K562 (cell line): ENCODE results near the gene DPY19L3. TPM values are rescaled to one million over a fixed set of nuclear protein-coding genes. Genes with fewer than 3 reads are reported as not detected.

Experiments
- ATAC-seq: fragments of 200-7000 bp; cut with Tn5 transposase; 3 replicates; pipeline ENCODE4 v1.9.1; 2020; ENCODE audit warnings: moderate library complexity
- BruUV-seq: library from RNA; stranded (reverse); fragments of 400-500 nt; replicated peaks from 2 replicates; lab custom pipeline; 2021; lab: Mats Ljungman, UMichigan
- CTCF ChIA-PET: fragments of 300-600 bp; formaldehyde crosslinking; extraction: SDS; loops from one replicate; lab custom pipeline; 2021; ENCODE audit warnings: low intra/inter-chr PET ratio; lab: Yijun Ruan, JAX
- POLR2A ChIA-PET: fragments of 300-600, 350-650 bp; sonication (Branson Sonifier 250); formaldehyde crosslinking; extraction: SDS; loops from one replicate; lab custom pipeline; 2021; ENCODE audit warnings: antibody characterized with exemption, inconsistent platforms; lab: Yijun Ruan, JAX
- DNase-seq, 4 experiments: peaks; one replicate each; pipeline versions ENCODE4 v3.0.0 to v3.0.0-alpha.2; 2011 to 2018; ENCODE audit warnings: low spot score in 3 of 4, mixed read lengths in 3 of 4; ENCODE audit errors: extremely low read depth in 1 of 4
- FAIRE-seq: peaks from 2 replicates; lab custom pipeline; 2011; peaks lifted over from hg19 to GRCh38; lab: Jason Lieb, UNC
- H2AFZ ChIP-seq: 2 replicates; pipeline ENCODE4 v1.6.0; 2011; ENCODE audit warnings: low read depth, low read length, control low read depth, inconsistent platforms
- H3K27ac ChIP-seq: fragments of 200-600 bp; 3 replicates; pipeline ENCODE4 v1.8.0; 2011; ENCODE audit warnings: low read depth, mild to moderate bottlenecking, control low read depth, inconsistent platforms, low read length, moderate library complexity, mixed read lengths; ENCODE audit errors: extremely low read depth
- H3K27me3 ChIP-seq, 2 experiments: fragments of 300-600 bp in 1 of 2; 2 replicates in 1 of 2; 3 replicates in 1 of 2; pipeline versions ENCODE4 v1.6.0 to v1.8.0; 2011; ENCODE audit warnings: inconsistent platforms in 2 of 2, low read length in 2 of 2, mild to moderate bottlenecking in 1 of 2, mixed read lengths in 1 of 2, moderate library complexity in 1 of 2; ENCODE audit not compliant: control insufficient read depth in 2 of 2, insufficient read depth in 2 of 2
- H3K36me3 ChIP-seq: fragments of 300-600 bp; 3 replicates; pipeline ENCODE4 v1.8.0; 2011; ENCODE audit warnings: mild to moderate bottlenecking, low read length, inconsistent platforms; ENCODE audit not compliant: control insufficient read depth, insufficient read depth
- H3K4me1 ChIP-seq, 2 experiments: fragments of 200-600 bp in 1 of 2; replicated peaks in 1 of 2; 2 replicates in 1 of 2; 3 replicates in 1 of 2; pipeline versions ENCODE4 v1.5.1 to v1.8.0; 2011; ENCODE audit warnings: inconsistent platforms in 2 of 2, low read length in 2 of 2, mild to moderate bottlenecking in 1 of 2, mixed read lengths in 1 of 2, moderate library complexity in 1 of 2; ENCODE audit not compliant: control insufficient read depth in 2 of 2, insufficient read depth in 2 of 2
- H3K4me2 ChIP-seq: 2 replicates; pipeline ENCODE4 v1.6.1; 2011; ENCODE audit warnings: low read length, control low read depth, inconsistent platforms, mixed read lengths; ENCODE audit not compliant: insufficient read depth
- H3K4me3 ChIP-seq: fragments of 200-600 bp; sonication (generic), shearing (Covaris generic); 2 replicates; pipeline ENCODE4 v1.5.1; 2016; ENCODE audit warnings: control low read depth, inconsistent platforms
- H3K79me2 ChIP-seq: fragments of 200-600 bp; 3 replicates; pipeline ENCODE4 v1.8.0; 2011; ENCODE audit warnings: low read length, inconsistent platforms; ENCODE audit not compliant: control insufficient read depth, insufficient read depth
- H3K9ac ChIP-seq, 2 experiments: 2 replicates each; pipeline versions ENCODE4 v1.6.0 to v1.6.1; 2011; ENCODE audit warnings: low read depth in 2 of 2, low read length in 2 of 2, control low read depth in 1 of 2, inconsistent platforms in 1 of 2, mild to moderate bottlenecking in 1 of 2, mixed read lengths in 1 of 2; ENCODE audit not compliant: insufficient read depth in 1 of 2
- H3K9me1 ChIP-seq: one replicate; pipeline ENCODE4 v1.6.0; 2011; ENCODE audit warnings: inconsistent platforms, mild to moderate bottlenecking, low read length, moderate library complexity; ENCODE audit not compliant: control insufficient read depth, insufficient read depth
- H3K9me3 ChIP-seq: replicated peaks from 2 replicates; pipeline ENCODE4 v1.5.1; 2011; ENCODE audit warnings: low read depth, low read length, inconsistent platforms; ENCODE audit not compliant: control insufficient read depth, insufficient read depth
- H4K20me1 ChIP-seq: replicated peaks from 2 replicates; pipeline ENCODE4 v1.6.1; 2011; ENCODE audit warnings: low read length, inconsistent platforms, mixed read lengths; ENCODE audit not compliant: control insufficient read depth, insufficient read depth
- BACH1 ChIP-seq: fragments of 200-800 bp; sonication (Bioruptor generic); IDR thresholded peaks from 2 replicates; pipeline ENCODE4 v1.6.1; 2016; ENCODE audit warnings: missing genetic modification characterization, missing compliant biosample characterization
- C11orf30 ChIP-seq: fragments of 450-650 bp; IDR thresholded peaks from 2 replicates; pipeline ENCODE4 v1.6.1; 2016; ENCODE audit warnings: low read depth, mild to moderate bottlenecking
- GABPB2 ChIP-seq: fragments of 250-450 bp; sonication (Bioruptor Pico); conservative IDR thresholded peaks from 2 replicates; pipeline ENCODE4 v1.5.1; 2021; ENCODE audit warnings: mild to moderate bottlenecking
- GATA2 ChIP-seq: sonication (generic); formaldehyde crosslinking; IDR thresholded peaks from 2 replicates; pipeline ENCODE4 v1.4.0; 2020; ENCODE audit warnings: mild to moderate bottlenecking, missing genetic modification reagents
- GTF2E2 ChIP-seq: fragments of 200-800 bp; sonication (Bioruptor generic); IDR thresholded peaks from 2 replicates; pipeline ENCODE4 v1.6.1; 2016; ENCODE audit warnings: missing genetic modification characterization, missing compliant biosample characterization
- MAFF ChIP-seq: IDR thresholded peaks from 2 replicates; pipeline ENCODE4 v1.6.1; 2012; ENCODE audit warnings: low read length, improper control_type of control experiment
- MAFG ChIP-seq: fragments of 450-650 bp; conservative IDR thresholded peaks from 2 replicates; pipeline ENCODE4 v1.6.1; 2016; ENCODE audit warnings: missing genetic modification characterization, missing compliant biosample characterization
- MAFK ChIP-seq: IDR thresholded peaks from 2 replicates; pipeline ENCODE4 v1.6.1; 2011; ENCODE audit warnings: low read length, improper control_type of control experiment
- NFE2 ChIP-seq: IDR thresholded peaks from 2 replicates; pipeline ENCODE4 v1.6.1; 2014; ENCODE audit warnings: antibody characterized with exemption, low read depth
- NFE2L1 ChIP-seq: fragments of 450-650 bp; IDR thresholded peaks from 2 replicates; pipeline ENCODE4 v1.6.1; 2016; ENCODE audit warnings: missing genetic modification characterization, low read depth, mild to moderate bottlenecking, missing compliant biosample characterization, moderate library complexity, borderline replicate concordance
- NONO ChIP-seq, 2 experiments: fragments of 200-400 bp in 1 of 2; fragments of 450-650 bp in 1 of 2; formaldehyde crosslinking in 1 of 2; IDR thresholded peaks; 2 replicates each; pipeline ENCODE4 v1.6.1; 2017; ENCODE audit warnings: low read depth in 2 of 2, mild to moderate bottlenecking in 2 of 2, moderate library complexity in 2 of 2, low read length in 1 of 2
- RHOXF2B ChIP-seq: fragments of 250-450 bp; sonication (Bioruptor Pico); conservative IDR thresholded peaks from 2 replicates; pipeline ENCODE4 v1.5.1; 2021
- RUNX1 ChIP-seq: sonication (generic); IDR thresholded peaks from 2 replicates; pipeline ENCODE4 v1.6.1; 2016; ENCODE audit warnings: antibody characterized with exemption, low read depth
- ZBTB7A ChIP-seq: IDR thresholded peaks from 2 replicates; pipeline ENCODE4 v1.6.1; 2011; ENCODE audit warnings: low read depth, mild to moderate bottlenecking, low read length, moderate library complexity, borderline replicate concordance; ENCODE audit not compliant: control insufficient read depth
- ZC3H11A ChIP-seq: IDR thresholded peaks from 2 replicates; pipeline ENCODE4 v1.6.1; 2012; ENCODE audit warnings: low read depth, low read length, improper control_type of control experiment
- ZNF316 ChIP-seq: fragments of 450-650 bp; IDR thresholded peaks from 2 replicates; pipeline ENCODE4 v1.6.1; 2016
- ZNF609 ChIP-seq: sonication (generic); formaldehyde crosslinking; IDR thresholded peaks from 2 replicates; pipeline ENCODE4 v1.8.1; 2023; ENCODE audit warnings: missing genetic modification reagents, mild to moderate bottlenecking, borderline replicate concordance
- WGBS: fragments of 100-300 bp; shearing (Covaris generic); methylation state at CpG from one replicate; pipeline ENCODE4 v1.1.6; 2016; ENCODE audit warnings: low coverage, mixed read lengths; ENCODE audit not compliant: insufficient coverage; ENCODE audit errors: missing lambda C conversion rate; 5-methylcytosine and 5-hydroxymethylcytosine counted together
- in situ Hi-C: fragments of 300-500 bp; cut with MboI; formaldehyde crosslinking; loops from 4 replicates; pipeline ENCODE4 v1.15.0; 2018; ENCODE audit warnings: inconsistent platforms, mixed read lengths
- intact Hi-C: fragments of 100-400 bp; cut with micrococcal nuclease; formaldehyde crosslinking; loops from 2 replicates; pipeline ENCODE4 v1.14.2; 2022
- polyA plus RNA-seq, 8 experiments: library from polyadenylated mRNA; depleted of rRNA in 4 of 8; stranded (reverse) in 5 of 8; unstranded in 3 of 8; fragments of >200 nt; fragmentation: Nextera tagmentation in 2 of 8; fragmentation: Illumina TruSeq in 1 of 8; extraction: Ambion mirVana in 2 of 8; extraction: Trizol in 1 of 8; gene quantifications; 2 replicates each; pipeline versions ENCODE4 v1.2.1 to v1.2.3, GENCODE V29; 2011 to 2014; ENCODE audit warnings: inconsistent platforms in 1 of 8, missing spikeins in 1 of 8
- total RNA-seq, 7 experiments: library from RNA; depleted of rRNA in 6 of 7; stranded (reverse); fragments of >200 nt in 6 of 7; fragmentation: Illumina TruSeq in 2 of 7; extraction: Trizol in 2 of 7; gene quantifications; 2 replicates each; pipeline versions ENCODE4 v1.2.1 to v1.2.3, GENCODE V29; 2011 to 2021; ENCODE audit warnings: low replicate concordance in 1 of 7

The DPY19L3 gene
- total and polyA plus RNA-seq, 9 of the 15 experiments (the other 6 are each of a cell fraction or from before 2014, with no cell fraction given), result 4.7 to 39.2 (median 22.0) TPM

GRCh38 chr19:32530773-32531172, 125.2 kb downstream of the DPY19L3 start:
- in situ Hi-C loops, result no loop called here
- ATAC-seq, result no peak
- 0% methylated on average over 2 of the region's 2 CpGs for WGBS

GRCh38 chr19:32532233-32532632, 126.7 kb downstream of the DPY19L3 start:
- no peak overlapping the region; the same call in 1 of the 2 replicates for H2AFZ ChIP-seq
- DNase-seq (no peak), FAIRE-seq (no peak), ATAC-seq (no peak)
- peaks cover 5 to 10% of the 10 kb centered on the region in 2 experiments; a peak in 3 of 5 replicates for H3K27me3 ChIP-seq
- H3K79me2 ChIP-seq, result no peaks in the 10 kb centered on the region
- WGBS, result 0% methylated on average over 3 of the region's 3 CpGs
- no peaks in the 10 kb centered on the region for H3K36me3 ChIP-seq
- no peaks in the 10 kb centered on the region; the same call in 1 of the 2 replicates for H3K9me3 ChIP-seq
- no peak overlapping the region for H3K9ac ChIP-seq
- ChIA-PET POLR2A (no interaction called here), CTCF (interaction anchor here (0.5 to 0.7 kb wide), 2 partner anchors 26 to 1174 kb away, joined by 3 read pairs; no protein-coding TSS in a partner anchor)
- no peaks in the 10 kb centered on the region for H3K9me1 ChIP-seq
- BruUV-seq, result no TSS peak
- intact Hi-C loops, result no loop called here
- H3K27ac ChIP-seq, result no peak overlapping the region
- H4K20me1 ChIP-seq, result no peaks in the 10 kb centered on the region
- H3K4me2 ChIP-seq, result no peak overlapping the region
- no peak overlapping the region for H3K4me3 ChIP-seq
- in situ Hi-C loops, result no loop called here
- no peaks in the 10 kb centered on the region for H3K4me1 ChIP-seq
- TF ChIP-seq NFE2, result peak; percentile 77
- peak; percentile 97 for TF ChIP-seq ZNF316
- TF ChIP-seq MAFG (tag), result peak; percentile 97
- TF ChIP-seq C11orf30, result peak; percentile 94
- TF ChIP-seq MAFK, result peak; percentile 99
- peak; percentile 99 for TF ChIP-seq MAFF
- peak; percentile 64; the same call in 1 of the 2 replicates for TF ChIP-seq NFE2L1 (tag)
- no peak for TF ChIP-seq GTF2E2 (tag)
- peak; percentile 46; the same call in 1 of the 2 replicates for TF ChIP-seq BACH1
- TF ChIP-seq ZNF609 (CRISPR knock-in tag), result no peak
- no peak for TF ChIP-seq ZC3H11A

More at GRCh38 chr19:32530773-32531172, 125.2 kb downstream of the DPY19L3 start:
- Histone ChIP-seq H4K20me1 (no peaks in the 10 kb centered on the region), H3K36me3 (no peaks in the 10 kb centered on the region), H3K4me3 (no peak overlapping the region), H3K9me1 (no peaks in the 10 kb centered on the region), H3K79me2 (no peaks in the 10 kb centered on the region), H3K27me3 (peaks cover 7 to 10% of the 10 kb centered on the region in 2 experiments; a peak in 3 of 5 replicates), H3K27ac (no peak overlapping the region), H3K9me3 (no peaks in the 10 kb centered on the region; the same call in 1 of the 2 replicates), H3K9ac (no peak overlapping the region), H3K4me2 (no peak overlapping the region), H2AFZ (no peak overlapping the region), H3K4me1 (no peaks in the 10 kb centered on the region)
- FAIRE-seq (no peak), DNase-seq (no peak)
- POLR2A ChIA-PET, result no interaction called here
- CTCF ChIA-PET, result no interaction called here
- TF ChIP-seq RHOXF2B (CRISPR knock-in tag) (no peak), NONO (IDR thresholded peaks at IDR 0.05; ENCODE audit: low read depth in 2 of 2, low read length in 1 of 2) (no peak), GABPB2 (no peak), ZBTB7A (no peak), GATA2 (CRISPR knock-in tag) (no peak), RUNX1 (no peak)
- no TSS peak for BruUV-seq
- intact Hi-C loops, result no loop called here
